OCI-LY7 (cell line): ENCODE results near the gene BNIP3. TPM values are rescaled to one million over a fixed set of nuclear protein-coding genes. Genes with fewer than 3 reads are reported as not detected.

ENCODE experiments used
- BruUV-seq: library from RNA; stranded (reverse); fragments of 400-500 nt; replicated peaks from 2 replicates; lab custom pipeline; 2021; lab: Mats Ljungman, UMichigan
- CTCF ChIA-PET: fragments of 300-600 bp; sonication (Branson Sonifier 250); formaldehyde crosslinking; loops from one replicate; lab custom pipeline; 2022; ENCODE audit warnings: antibody characterized with exemption; ENCODE audit not compliant: unreplicated experiment; lab: Charles Lee
- POLR2A ChIA-PET: fragments of 300-600 bp; sonication (Branson Sonifier 250); formaldehyde crosslinking; loops from one replicate; lab custom pipeline; 2022; ENCODE audit warnings: antibody characterized with exemption; lab: Charles Lee
- DNase-seq: peaks from one replicate; pipeline ENCODE4 v3.0.0-alpha.2; 2015; ENCODE audit warnings: low spot score
- H2AFZ ChIP-seq: fragments of 200-600 bp; sonication (generic), shearing (Covaris generic); 2 replicates; pipeline ENCODE4 v1.6.1; 2014; ENCODE audit warnings: mild to moderate bottlenecking, antibody characterized with exemption, low read length, moderate library complexity
- H3K27ac ChIP-seq: fragments of 200-600 bp; sonication (generic); 2 replicates; pipeline ENCODE4 v1.5.1; 2014; ENCODE audit warnings: mixed run types, low read depth, mild to moderate bottlenecking, moderate library complexity, low read length, inconsistent platforms; ENCODE audit not compliant: poor library complexity, severe bottlenecking
- H3K36me3 ChIP-seq: fragments of 200-600 bp; sonication (generic); 2 replicates; pipeline ENCODE4 v1.6.1; 2014; ENCODE audit warnings: mild to moderate bottlenecking, antibody characterized with exemption, low read length, moderate library complexity, mixed read lengths; ENCODE audit not compliant: insufficient read depth
- H3K4me1 ChIP-seq: fragments of 200-600 bp; sonication (generic); 2 replicates; pipeline ENCODE4 v1.5.1; 2014; ENCODE audit warnings: mild to moderate bottlenecking, low read length; ENCODE audit not compliant: insufficient read depth, poor library complexity, severe bottlenecking
- H3K4me2 ChIP-seq: fragments of 200-600 bp; sonication (generic); 2 replicates; pipeline ENCODE4 v1.6.1; 2014; ENCODE audit warnings: mild to moderate bottlenecking, low read length
- H3K4me3 ChIP-seq: fragments of 200-600 bp; sonication (generic); 2 replicates; pipeline ENCODE4 v1.5.1; 2014; ENCODE audit warnings: mild to moderate bottlenecking, low read depth, low read length; ENCODE audit not compliant: poor library complexity, severe bottlenecking
- H3K79me2 ChIP-seq: fragments of 200-600 bp; sonication (generic); 2 replicates; pipeline ENCODE4 v1.6.1; 2016; ENCODE audit warnings: low read depth, mild to moderate bottlenecking, low read length, moderate library complexity, mixed read lengths; ENCODE audit not compliant: insufficient read depth
- H3K9me2 ChIP-seq: fragments of 200-600 bp; sonication (generic); 2 replicates; pipeline ENCODE4 v1.6.1; 2016; ENCODE audit warnings: mild to moderate bottlenecking, low read length, mixed read lengths; ENCODE audit not compliant: insufficient read depth
- H3K9me3 ChIP-seq: fragments of 200-600 bp; sonication (generic); 2 replicates; pipeline ENCODE4 v1.6.1; 2014; ENCODE audit warnings: mild to moderate bottlenecking, mixed run types, low read length, mixed read lengths
- H4K20me1 ChIP-seq: fragments of 200-600 bp; sonication (generic); 2 replicates; pipeline ENCODE4 v1.6.1; 2014; ENCODE audit warnings: mild to moderate bottlenecking, antibody characterized with exemption, low read length, moderate library complexity, mixed read lengths; ENCODE audit not compliant: insufficient read depth
- EZH2phosphoT487 ChIP-seq: fragments of 200-600 bp; sonication (generic); IDR thresholded peaks from 2 replicates; pipeline ENCODE4 v1.6.1; 2018; ENCODE audit warnings: low read depth, borderline replicate concordance, mild to moderate bottlenecking, mixed run types, antibody characterized with exemption, low read length, moderate library complexity, mixed read lengths
- intact Hi-C: fragments of 100-400 bp; cut with micrococcal nuclease; formaldehyde crosslinking; loops from one replicate; pipeline ENCODE4 v1.10.0; 2022; ENCODE audit not compliant: unreplicated experiment
- total RNA-seq, 2 experiments: library from RNA; depleted of rRNA in 1 of 2; stranded (reverse); fragments of >200 nt in 1 of 2; shearing (Covaris generic) in 1 of 2; gene quantifications; 2 replicates each; pipeline ENCODE4 v1.2.3, GENCODE V29; 2014 to 2022
- TF ChIP-seq, protein P1 (sequence below): fragments of 200-600 bp; sonication (generic); conservative IDR thresholded peaks from 2 replicates; pipeline ENCODE4 v1.5.1; 2014; ENCODE audit warnings: mild to moderate bottlenecking, antibody characterized with exemption, low read length, moderate library complexity, mixed read lengths

Gene BNIP3
- total RNA-seq, 2 experiments from 2014 or later = 60.1 to 99.8 TPM

DNA sequence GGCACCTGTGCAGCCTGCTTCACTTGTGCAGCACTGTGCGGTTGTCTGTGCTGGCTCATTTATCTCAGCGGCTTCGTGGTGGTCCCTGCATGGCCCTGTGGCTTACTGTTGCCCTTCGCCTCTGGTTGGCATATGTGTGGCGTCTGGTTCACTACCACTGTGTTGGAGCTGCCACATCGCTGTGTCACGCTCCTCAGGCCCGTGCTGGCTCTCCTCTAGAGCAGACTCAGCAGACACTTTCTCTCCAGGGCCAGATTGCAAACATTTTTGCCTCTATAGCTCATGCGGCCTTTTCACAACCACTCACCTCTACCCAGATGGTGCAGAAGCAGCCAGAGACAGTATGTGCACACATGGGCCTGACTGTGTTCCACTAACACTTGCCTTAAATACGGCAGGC is 43.0 kb downstream of the BNIP3 start:
- CTCF ChIA-PET = no interaction called here

DNA sequence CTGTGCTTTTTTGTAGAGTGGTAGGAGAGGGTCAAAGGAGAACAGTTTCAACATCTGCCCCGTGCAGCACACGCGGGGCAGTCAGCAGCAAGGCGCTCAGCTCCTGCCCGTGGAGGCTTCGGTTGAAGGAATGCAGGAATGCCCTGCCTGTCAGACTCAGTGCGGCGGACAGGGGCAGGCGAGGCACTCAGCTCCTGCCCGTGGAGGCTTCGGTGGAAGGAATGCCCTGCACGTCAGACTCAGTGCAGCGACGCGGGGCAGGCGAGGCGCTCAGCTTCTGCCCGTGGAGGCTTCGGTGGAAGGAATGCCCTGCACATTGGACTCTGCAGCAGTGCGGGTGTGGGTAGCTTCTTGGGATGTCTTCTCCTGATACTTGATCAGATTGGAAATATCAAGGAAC is 43.9 kb downstream of the BNIP3 start:
- H3K9me3 ChIP-seq = no peaks in the 10 kb centered on the region
- H3K36me3 ChIP-seq = peaks cover 77% of the 10 kb centered on the region
- no peak overlapping the region for H2AFZ ChIP-seq
- DNase-seq = no peak
- no peak overlapping the region for H3K27ac ChIP-seq
- ChIA-PET CTCF (interaction anchor here (0.6 kb wide), 1 partner anchor 31 kb away, joined by 5 read pairs; no protein-coding TSS in a partner anchor), POLR2A (no interaction called here)
- no TSS peak for BruUV-seq
- H4K20me1 ChIP-seq = no peaks in the 10 kb centered on the region
- H3K79me2 ChIP-seq = peaks cover 15% of the 10 kb centered on the region
- intact Hi-C loops = no loop called here
- H3K4me3 ChIP-seq = no peak overlapping the region
- TF ChIP-seq, protein P1, sequence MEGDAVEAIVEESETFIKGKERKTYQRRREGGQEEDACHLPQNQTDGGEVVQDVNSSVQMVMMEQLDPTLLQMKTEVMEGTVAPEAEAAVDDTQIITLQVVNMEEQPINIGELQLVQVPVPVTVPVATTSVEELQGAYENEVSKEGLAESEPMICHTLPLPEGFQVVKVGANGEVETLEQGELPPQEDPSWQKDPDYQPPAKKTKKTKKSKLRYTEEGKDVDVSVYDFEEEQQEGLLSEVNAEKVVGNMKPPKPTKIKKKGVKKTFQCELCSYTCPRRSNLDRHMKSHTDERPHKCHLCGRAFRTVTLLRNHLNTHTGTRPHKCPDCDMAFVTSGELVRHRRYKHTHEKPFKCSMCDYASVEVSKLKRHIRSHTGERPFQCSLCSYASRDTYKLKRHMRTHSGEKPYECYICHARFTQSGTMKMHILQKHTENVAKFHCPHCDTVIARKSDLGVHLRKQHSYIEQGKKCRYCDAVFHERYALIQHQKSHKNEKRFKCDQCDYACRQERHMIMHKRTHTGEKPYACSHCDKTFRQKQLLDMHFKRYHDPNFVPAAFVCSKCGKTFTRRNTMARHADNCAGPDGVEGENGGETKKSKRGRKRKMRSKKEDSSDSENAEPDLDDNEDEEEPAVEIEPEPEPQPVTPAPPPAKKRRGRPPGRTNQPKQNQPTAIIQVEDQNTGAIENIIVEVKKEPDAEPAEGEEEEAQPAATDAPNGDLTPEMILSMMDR = no peak
- TF ChIP-seq EZH2phosphoT487 = no peak
- H3K4me1 ChIP-seq = peaks cover 7% of the 10 kb centered on the region
- no peak overlapping the region for H3K4me2 ChIP-seq
- no peaks in the 10 kb centered on the region for H3K9me2 ChIP-seq

More for the DNA sequence above, 43.0 kb downstream of the BNIP3 start:
- Histone ChIP-seq H3K4me1 (peaks cover 7% of the 10 kb centered on the region), H3K27ac (no peak overlapping the region), H3K4me3 (no peak overlapping the region), H3K36me3 (peaks cover 85% of the 10 kb centered on the region), H4K20me1 (no peaks in the 10 kb centered on the region), H3K4me2 (no peak overlapping the region), H3K9me2 (no peaks in the 10 kb centered on the region), H2AFZ (no peak overlapping the region), H3K9me3 (no peaks in the 10 kb centered on the region), H3K79me2 (peaks cover 7% of the 10 kb centered on the region; the same call in 1 of the 2 replicates)
- no peak for DNase-seq
- intact Hi-C loops = no loop called here
- POLR2A ChIA-PET = interaction anchor here (0.6 kb wide), 1 partner anchor 12 kb away, joined by 3 read pairs; no protein-coding TSS in a partner anchor
- TF ChIP-seq EZH2phosphoT487 = no peak
- TF ChIP-seq, protein P1 = no peak
- BruUV-seq = no TSS peak

DNA sequence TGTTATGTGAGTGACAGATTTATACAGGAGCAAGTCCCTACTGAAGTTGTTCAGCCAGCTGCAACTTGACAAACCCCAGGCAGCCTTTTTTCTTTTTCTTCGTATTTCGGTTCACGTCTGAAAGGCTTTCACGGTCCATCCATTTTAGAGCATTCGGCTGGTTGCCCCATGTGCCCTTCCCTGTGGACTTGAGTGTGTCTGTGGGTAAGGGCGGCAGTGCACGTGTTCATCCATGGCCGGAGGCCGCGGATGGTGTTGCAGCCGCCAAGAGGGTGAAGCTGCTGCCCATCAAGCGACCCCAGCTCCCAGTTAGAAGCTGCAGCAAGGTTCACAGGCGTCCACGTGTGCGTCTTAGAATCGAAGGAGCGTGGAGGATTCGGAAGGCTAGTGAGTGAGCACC is 45.0 kb downstream of the BNIP3 start:
- Histone ChIP-seq H2AFZ (no peak overlapping the region), H3K9me2 (no peaks in the 10 kb centered on the region), H3K4me2 (no peak overlapping the region), H3K36me3 (peaks cover 72% of the 10 kb centered on the region), H4K20me1 (no peaks in the 10 kb centered on the region; the same call in 1 of the 2 replicates), H3K4me3 (no peak overlapping the region), H3K27ac (no peak overlapping the region), H3K79me2 (peaks cover 25% of the 10 kb centered on the region), H3K9me3 (no peaks in the 10 kb centered on the region), H3K4me1 (peaks cover 7% of the 10 kb centered on the region)
- no TSS peak for BruUV-seq
- TF ChIP-seq, protein P1 = no peak
- no peak for DNase-seq
- ChIA-PET POLR2A (no interaction called here), CTCF (no interaction called here)
- intact Hi-C loops = no loop called here
